Uterus (tissue), 2 donors: Measurements from ENCODE around the gene STXBP4.

ENCODE experiments used
- CTCF ChIP-seq, 4 experiments: fragments of 200-600 bp in 2 of 4; fragments of 450-650 bp in 2 of 4; sonication (generic) in 2 of 4; IDR thresholded peaks; one replicate each; pipeline ENCODE4 v1.5.1; 2016 to 2019; ENCODE audit warnings: antibody characterized with exemption in 4 of 4, mild to moderate bottlenecking in 2 of 4, moderate library complexity in 1 of 4
- POLR2A ChIP-seq, 2 donors: fragments of 450-650 bp; IDR thresholded peaks; one replicate each; pipeline ENCODE4 v1.6.1; 2016; ENCODE audit warnings: antibody characterized with exemption in 2 of 2, mild to moderate bottlenecking in 1 of 2, moderate library complexity in 1 of 2

- no peak for TF ChIP-seq CTCF (IDR thresholded peaks at IDR 0.05)
- TF ChIP-seq POLR2A (IDR thresholded peaks at IDR 0.05) = no peak
Observed at GRCh38 chr17:55162556-55162946, 194.0 kb downstream of the STXBP4 start.
